NK-92 (cell line): ENCODE data around the gene EP400.
"Not testable (repeated sequence)": the region's sequence is repeated elsewhere in the genome, so short reads cannot be mapped to it uniquely, and the experiment has no call there.

ENCODE experiments used
- DNase-seq: peaks from one replicate; lab custom pipeline; 2025; ENCODE audit not compliant: unreplicated experiment; lab: John Stamatoyannopoulos, UW

EP400 gene

DNA sequence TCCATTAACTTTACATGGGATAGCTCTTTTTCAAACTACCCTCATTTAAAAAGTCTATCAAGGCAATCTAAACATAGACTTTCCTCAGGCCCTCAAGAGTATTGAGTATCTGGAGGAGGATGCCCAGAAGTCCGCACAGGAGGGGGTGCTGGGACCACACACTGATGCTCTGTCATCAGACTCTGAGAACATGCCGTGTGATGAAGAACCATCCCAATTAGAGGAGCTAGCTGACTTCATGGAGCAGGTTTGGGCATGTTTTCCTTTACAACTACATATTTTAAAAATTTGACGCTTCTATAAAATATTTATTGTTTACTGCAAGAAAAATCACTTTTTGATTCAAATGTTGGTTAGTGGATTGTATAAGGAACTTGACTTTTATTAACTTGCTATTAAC is 93.5 kb downstream of the EP400 start:
- no peak for DNase-seq

DNA sequence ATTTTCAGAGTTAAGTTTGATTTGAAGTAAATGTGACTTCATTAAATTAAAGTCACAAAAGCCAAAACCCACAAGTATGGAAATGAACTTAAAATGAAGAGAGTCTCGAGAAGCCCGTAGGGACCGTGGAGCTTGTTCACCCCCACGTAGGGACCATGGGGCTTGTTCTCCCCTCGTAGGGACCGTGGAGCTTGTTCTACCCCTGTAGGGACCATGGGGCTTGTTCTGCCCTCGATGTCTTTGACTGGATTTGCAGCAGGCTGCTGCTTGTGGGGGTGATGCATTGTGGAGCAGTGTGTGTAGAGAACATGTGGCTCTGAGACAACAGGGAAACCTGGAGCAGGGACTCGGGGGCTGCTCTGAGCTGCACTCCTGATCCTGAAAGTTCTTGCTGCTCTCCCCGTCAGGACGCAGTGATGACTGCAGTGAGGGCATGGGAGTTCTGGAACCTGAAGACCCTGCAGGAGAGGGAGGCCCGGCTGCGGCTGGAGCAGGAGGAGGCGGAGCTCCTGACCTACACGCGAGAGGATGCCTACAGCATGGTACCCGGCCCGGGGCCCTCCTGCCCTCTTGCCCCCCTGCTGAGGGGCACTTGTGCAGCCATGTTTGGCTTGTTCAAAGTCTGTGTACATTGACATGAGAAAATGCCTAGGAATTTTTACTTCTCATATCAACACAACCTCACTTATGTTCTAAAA is 94.2 kb downstream of the EP400 start:
- no peak for DNase-seq

DNA sequence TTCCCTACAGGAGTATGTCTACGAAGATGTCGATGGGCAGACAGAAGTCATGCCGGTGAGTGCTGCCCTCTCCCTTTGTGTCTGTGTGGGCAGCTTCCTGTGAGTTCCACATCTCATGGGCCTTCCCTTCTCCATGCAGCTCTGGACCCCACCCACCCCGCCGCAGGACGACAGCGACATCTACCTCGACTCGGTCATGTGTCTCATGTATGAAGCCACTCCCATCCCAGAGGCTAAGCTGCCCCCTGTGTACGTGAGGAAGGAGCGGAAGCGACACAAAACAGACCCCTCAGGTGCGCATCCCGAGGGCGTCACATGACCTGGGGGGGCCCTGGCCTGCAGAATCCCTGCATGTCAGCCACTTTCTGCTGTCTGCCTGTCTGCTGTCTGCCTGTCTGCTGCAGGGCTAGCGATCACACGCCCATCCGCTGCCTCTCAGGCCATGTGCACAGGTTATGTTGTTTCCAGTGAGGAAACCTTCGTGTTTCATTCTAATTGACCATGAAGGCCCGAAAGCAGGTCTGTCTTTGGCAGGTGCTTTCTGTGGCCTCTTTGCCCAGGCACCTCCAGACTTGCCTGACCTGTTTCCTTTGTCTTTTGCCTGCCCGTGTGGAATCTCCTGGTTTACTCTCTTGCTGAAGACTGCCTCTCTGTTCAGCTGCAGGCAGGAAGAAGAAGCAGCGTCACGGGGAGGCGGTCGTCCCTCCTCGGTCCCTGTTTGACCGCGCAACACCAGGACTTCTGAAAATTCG is 95.1 kb downstream of the EP400 start:
- no peak for DNase-seq

DNA sequence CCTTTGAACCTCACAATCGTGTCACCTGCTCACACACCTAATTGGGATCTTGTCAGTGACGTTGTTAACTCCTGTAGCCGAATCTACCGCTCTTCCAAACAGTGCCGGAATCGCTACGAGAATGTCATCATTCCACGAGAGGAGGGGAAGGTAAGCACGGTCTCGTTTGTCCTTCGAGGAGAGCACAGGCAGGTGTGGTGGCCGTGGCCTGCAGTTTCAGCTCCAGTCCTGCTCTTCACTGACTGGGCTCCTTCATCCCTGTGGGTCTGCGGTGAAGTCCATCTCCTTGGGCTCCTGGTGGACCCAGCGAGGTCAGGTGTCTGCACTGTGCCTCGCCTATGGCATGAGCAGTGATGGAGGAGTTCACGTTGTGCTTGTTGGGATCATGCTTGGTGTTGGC is 96.0 kb downstream of the EP400 start:
- DNase-seq = no peak

DNA sequence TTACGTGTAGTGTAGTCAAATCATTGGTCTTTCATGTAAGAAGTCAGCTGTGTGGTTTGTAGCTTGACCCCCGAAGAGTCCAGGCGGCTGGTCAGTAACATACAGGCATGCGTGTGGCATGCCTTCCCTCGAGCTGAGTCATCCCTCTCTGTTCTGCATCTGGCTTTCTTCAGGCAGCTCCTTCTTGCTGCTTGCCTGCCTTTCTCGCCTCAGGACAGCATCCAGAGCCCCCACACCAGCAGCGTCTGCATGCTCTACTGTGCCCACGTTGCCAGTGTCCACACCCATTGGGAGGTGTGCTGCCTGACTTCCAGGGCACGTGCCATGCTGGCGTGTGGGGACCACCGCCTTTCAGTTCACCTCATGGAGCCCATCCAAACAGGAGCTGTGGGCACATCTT is 96.8 kb downstream of the EP400 start:
- no peak for DNase-seq

DNA sequence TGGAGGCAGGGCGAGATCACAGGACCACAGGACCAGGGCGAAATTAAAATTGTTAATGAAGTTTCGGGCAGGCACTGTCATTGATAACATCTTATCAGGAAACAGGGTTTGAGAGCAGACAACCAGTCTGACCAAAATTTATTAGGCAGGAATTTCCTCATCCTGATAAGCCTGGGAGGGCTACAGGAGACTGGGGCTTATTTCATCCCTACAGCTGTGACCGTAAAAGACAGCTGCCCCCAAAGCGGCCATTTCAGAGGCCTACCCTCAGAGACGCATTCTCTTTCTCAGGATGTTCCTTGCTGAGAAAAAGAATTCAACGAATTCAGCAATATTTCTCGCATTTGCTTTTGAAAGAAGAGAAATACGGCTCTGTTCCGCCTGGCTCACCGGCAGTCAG is 97.9 kb downstream of the EP400 start:
- not testable (repeated sequence) for DNase-seq

DNA sequence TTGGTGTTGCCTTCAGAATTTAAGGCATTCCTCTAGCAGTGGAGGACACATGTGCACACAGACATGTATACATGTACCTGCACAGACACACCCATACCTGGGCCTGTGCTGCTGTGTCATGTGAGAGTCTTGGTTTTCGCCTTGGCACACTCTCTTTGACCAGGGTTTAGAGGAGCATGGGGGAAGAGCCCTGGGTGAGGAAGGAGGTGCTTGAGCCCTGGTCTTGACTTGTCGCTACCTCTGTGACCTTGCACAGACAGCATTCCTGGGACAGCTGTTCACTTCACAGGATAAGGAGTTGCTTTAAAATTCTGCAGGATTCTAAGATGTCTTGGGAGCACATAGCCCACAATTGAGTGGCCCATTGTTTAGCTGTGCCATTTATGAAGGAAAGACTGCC is 99.7 kb downstream of the EP400 start:
- DNase-seq = no peak

DNA sequence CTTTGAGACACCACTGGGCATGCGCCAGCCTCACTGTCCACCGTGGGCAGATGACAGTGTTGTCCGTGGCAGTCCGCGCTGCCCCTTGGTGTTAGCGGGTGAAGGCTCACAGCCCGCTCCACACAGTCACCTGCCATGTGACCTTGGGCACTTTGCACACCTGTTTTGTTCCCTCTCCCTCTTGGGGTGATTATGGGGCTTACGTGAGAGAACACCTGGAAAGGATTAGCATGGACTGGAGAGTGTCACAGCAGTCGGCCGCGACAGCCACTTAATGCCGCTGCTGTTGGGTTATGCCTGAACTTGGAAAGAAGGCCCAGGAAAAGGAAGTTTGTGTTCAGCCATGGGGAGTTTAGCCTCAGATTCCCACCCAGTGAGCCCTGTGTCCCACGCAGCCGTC is 100.1 kb downstream of the EP400 start:
- DNase-seq = no peak

DNA sequence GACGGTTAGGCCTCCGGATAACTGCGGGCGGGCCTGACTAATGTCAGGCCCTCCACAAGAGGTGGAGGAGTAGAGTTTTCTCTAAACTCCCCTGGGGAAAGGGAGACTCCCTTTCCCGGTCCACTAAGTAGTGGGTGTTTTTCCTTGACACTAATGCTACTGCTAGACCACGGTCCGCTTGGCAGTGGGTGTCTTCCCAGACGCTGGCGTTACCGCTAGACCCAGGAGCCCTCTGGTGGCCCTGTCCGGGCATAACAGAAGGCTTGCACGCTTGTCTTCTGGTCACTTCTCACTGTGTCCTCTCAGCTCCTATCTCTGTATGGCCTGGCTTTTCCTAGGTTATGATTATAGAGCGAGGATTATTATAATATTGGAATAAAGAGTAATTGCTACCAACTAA is 102.0 kb downstream of the EP400 start:
- not testable (repeated sequence) for DNase-seq

DNA sequence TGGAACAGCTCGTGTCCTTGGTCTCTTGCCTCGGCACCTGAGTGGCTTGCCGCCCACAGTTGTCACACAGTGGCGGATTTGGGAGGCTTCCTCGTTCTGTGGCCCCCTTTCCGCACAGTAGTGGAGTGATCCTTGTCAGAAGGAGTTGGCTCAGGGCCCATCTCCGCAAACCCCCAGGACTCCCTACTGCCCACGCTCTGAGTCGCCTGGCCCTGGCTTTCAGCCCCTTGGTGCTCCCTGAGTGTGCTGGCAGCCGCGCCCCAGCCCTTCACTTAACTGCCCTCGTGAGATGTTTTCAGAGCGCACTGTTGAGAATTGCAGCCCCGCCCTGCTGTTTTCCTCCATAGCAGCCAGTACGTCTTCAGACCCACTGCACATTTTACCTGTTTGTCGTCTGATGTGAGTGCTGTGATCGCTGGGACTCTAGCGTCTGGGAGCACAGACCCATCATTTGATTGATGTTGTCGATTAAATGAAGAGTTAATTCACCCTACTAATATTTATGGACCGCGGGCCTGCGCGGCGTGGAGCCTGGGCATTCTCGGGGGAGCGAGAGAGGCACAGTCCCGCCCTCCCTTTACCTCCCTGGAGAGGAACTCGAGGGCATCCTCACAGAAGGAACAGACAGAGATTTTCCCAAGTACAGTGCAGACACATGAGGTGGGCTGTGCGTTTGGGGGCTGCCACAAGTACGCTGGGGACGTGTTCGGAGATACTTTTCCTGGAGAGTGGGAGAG is 102.6 kb downstream of the EP400 start:
- DNase-seq = no peak

DNA sequence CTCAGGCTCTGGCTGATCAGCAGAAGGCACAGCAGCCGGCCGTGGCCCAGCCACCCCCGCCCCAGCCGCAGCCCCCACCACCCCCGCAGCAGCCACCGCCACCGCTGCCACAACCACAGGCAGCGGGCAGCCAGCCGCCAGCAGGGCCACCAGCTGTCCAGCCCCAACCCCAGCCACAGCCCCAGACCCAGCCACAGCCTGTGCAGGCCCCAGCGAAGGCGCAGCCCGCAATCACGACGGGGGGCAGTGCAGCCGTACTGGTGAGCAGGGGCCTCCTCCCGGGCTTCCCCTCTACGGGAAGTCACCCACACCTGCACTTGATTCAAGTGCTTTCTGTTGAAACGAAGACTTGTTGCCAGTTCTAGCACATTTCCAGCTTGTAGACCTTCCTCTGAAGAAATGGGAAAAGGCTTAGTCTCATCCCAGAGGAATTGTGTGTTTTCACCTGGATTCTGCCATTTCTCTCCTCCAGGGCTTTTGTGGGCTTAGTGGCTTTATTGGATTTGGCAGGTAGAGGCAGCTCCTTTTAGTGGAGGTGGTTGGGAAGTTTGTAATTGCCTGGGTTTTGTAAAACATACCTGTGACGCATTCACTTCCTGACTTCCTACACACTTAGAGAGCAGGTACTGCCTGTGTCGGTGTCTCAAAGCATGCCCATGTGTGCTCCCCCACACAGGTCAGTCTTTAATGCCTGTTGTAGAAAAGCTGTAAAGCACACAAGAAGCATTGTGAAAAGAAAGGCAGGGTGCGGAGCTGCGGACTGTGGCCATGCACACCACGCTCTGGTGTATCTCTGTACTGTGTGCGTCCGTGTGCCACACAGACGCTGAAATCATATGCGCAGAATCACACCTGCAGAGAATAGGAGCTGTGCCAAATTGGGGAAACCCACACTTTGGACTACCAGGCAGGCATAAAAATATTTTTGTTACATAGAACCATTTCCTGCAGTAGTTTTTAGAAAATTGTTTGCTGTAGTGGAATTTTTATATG is 103.9 kb downstream of the EP400 start:
- DNase-seq = no peak

DNA sequence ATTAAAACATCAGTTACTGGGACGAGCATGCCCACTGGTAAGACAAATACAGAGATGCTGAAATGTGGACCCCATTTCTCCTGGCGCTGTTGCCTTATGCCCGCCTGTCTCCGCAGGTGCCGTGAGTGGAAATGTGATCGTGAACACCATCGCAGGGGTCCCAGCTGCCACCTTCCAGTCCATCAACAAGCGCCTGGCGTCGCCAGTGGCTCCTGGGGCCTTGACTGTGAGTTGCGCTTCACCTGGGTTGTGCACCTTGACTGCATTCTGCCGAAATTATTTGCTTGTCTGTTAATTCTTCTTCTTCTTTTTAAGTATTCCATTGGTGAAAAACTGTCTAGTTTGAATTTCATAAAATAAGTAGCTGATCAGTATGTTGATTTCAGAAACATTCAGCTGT is 105.2 kb downstream of the EP400 start:
- DNase-seq = no peak

DNA sequence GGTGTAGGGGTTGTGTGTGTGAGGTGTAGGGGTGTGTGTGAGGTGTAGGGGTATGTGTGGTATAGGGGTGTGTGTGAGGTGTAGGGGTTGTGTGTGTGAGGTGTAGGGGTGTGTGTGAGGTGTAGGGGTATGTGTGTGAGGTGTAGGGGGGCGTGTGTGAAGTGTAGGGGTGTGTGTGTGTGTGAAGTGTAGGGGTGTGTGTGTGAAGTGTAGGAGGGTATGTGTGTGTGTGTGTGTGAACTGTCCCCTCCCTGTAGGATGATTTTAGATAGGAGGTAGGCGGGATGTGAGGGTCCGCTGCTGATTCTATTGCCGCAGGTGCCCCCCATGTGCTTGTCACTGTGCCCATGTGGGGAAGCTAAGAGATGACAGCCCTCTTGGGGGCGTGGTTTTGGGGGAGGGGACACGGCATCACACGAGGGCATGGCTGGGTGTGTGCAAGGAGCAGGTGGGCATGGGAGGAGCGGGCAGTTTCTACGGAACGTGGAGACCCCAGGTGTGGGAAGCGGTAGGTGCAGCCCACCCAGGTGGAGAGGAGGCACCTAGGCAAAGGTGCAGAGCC is 105.9 kb downstream of the EP400 start:
- no peak for DNase-seq

DNA sequence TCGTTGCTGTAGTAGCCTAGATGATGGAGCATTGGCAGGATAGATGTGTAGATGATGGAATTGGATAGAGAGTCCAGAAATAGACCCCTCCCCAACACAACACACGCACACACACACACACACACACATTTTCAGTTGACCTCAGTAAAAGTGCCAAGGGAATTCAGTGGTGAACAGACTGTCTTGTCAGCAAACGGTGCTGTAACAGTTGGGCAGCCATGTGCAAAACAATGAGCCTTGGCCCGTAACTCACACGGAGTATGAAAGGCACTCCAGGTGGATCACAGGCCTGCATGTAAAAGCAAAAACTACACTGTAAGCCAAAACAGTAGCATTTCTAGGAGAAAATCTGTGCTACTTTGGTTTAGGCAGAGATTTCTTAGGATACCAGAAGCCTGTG is 106.6 kb downstream of the EP400 start:
- no peak for DNase-seq

DNA sequence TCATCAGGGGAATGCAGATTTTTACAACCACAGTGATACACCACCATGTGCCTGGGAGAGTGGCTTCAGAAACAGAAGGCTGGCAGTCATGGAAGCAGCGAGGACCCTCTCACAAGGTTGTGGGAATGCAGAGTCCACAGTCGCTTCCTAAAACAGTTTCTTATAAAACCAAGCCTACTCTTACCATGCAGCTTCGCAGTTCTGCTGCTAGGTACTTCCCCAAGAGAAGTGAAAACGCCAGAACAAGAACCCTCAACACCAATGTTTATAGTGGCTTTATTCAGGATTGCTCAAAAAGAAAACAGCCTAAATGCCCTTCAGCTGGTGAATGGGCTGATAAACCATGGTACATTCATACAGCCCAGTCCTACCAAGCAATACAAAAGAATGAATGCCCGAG is 107.2 kb downstream of the EP400 start:
- DNase-seq = no peak

DNA sequence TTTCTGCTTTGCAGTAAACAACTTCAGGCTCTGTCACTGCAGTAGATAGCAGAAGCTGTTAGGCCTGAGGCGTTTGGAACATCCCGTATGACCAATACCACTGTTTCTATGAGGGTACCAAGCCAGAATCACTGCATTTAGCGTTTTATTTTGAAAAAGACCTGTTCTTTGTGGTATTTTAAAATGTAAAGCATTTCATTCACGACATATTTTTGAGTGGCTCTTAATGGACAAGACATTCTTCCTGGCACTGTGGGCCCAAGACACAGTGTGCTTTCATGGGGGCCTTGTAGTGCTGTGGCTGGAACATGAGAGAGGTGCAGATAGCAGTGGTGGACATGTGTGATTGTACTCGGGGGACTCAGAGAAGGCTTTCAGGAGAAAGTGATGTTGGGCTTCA is 107.9 kb downstream of the EP400 start:
- no peak for DNase-seq

DNA sequence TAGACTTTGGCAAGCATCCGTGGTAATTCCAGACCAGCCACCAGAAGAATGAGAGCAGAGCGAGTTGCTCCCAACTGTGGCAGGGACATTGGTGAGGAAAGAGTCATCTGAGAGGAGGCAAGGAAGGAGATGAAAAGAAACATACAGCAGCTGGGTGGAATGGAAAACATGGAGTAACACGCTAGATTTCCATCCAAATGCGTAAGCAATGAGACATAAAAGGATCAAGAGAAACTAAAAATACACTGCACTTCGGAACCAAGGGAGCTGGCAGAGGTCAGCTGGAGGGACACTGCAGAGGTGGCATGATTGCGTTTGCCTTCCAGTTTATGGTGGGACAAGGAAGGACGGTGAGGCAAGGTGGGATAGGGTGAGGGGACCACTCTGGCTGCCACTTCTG is 111.5 kb downstream of the EP400 start:
- no peak for DNase-seq

DNA sequence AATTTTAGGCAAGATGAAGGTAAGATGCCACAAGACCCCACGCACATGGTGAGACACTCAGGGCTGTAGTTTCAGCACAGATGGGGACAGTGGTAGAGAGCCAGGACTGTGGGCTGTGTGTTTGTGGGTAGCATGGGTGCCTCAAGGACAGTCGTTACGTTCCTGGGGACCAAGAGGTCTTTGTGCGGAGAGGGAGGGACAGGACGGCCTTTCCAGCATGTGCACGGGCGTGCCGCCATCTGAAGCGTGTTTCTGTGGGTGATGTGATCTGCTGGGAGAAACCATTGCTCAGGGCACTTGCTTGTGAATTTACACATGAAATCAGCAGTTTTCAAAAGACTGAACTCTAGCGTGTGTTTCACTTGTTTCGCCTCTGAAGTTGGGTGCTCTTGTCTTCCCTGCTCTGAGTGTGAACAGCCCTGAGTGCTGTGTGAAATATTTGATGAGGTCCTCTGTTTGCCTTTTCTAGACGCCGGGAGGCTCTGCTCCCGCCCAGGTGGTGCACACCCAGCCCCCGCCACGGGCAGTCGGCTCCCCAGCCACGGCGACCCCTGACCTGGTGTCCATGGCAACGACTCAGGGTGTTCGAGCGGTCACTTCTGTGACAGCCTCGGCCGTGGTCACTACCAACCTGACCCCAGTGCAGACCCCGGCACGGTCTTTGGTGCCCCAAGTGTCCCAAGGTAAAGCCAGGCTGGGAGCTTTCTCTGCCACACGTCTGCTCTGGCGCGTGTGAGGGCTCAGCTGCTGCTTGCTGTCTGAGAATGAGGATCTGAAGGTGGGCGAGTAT is 112.1 kb downstream of the EP400 start:
- no peak for DNase-seq

DNA sequence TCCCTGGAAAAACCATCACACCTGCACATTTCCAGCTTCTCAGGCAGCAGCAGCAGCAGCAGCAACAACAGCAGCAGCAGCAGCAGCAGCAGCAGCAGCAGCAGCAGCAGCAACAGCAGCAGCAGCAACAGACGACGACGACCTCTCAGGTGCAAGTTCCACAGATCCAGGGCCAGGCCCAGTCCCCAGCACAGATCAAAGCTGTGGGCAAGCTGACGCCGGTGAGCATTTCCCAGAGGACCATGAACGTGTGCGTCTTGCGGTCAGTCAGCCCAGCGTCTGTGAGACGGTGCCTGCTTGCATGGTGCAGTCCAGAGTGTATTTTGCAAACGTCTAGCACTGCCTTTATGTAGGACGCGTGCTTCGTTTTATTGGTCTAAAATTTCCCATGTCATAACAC is 112.7 kb downstream of the EP400 start:
- no peak for DNase-seq

DNA sequence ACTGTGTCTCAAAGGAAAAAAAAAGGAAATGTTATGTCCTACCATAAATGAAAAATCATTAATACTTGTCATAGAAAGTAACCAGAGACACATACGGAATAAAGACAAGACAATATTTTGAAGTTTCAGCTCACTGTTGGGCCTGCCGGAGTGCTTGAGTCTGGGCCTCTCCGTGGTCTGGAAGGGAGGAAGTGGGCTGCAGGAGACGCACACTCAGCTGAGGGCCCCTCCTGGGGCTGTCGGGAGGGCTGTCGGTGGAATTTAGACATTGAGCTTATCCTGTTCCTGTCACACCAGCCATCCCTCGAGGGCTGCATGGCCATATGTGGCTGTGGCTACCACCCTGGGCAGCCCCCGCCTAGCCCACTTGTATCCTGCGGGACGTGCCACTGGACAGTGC is 113.7 kb downstream of the EP400 start:
- no peak for DNase-seq
